ENCODE measurements around the gene TP73. TPM values are rescaled to one million over a fixed set of nuclear protein-coding genes. Genes with fewer than 3 reads are reported as not detected.

Gene TP73
- total and polyA plus RNA-seq, 12 donors, result 0.03 to 0.58 (median 0.15) TPM; not detected in 7

- 84 to 87% methylated on average over 14 of the region's 14 CpGs for WGBS, 2 donors
- H3K36me3 ChIP-seq, result no peaks in the 10 kb centered on the region
- no peaks in the 10 kb centered on the region for H3K9me3 ChIP-seq
- intact Hi-C loops (cut with DNase I), result no loop called here
- no peak overlapping the region for H3K27ac ChIP-seq
- no peak for TF ChIP-seq CTCF (IDR thresholded peaks at IDR 0.05)
- DNase-seq (no peak), ATAC-seq (no peak)
- H3K4me1 ChIP-seq, result peaks cover 0 to 10% (median 0%) of the 10 kb centered on the region in 9 donors
- peaks cover 0 to 35% (median 23%) of the 10 kb centered on the region in 7 donors for H3K27me3 ChIP-seq
- no peak overlapping the region for H3K4me3 ChIP-seq
Measured at GRCh38 chr1:3685222-3685621, 32.9 kb downstream of the TP73 start.

- ATAC-seq, result no peak
- intact Hi-C loops (cut with DNase I), result no loop called here
Measured at GRCh38 chr1:3685906-3686305, 33.6 kb downstream of the TP73 start.

GRCh38 chr1:3687504-3687903, 35.2 kb downstream of the TP73 start:
- H3K9me3 ChIP-seq, result no peaks in the 10 kb centered on the region
- intact Hi-C loops (cut with DNase I), result no loop called here
- WGBS, 2 donors, result 83 to 87% methylated on average over 11 to 12 of the region's 12 CpGs

More at GRCh38 chr1:3685906-3686305, 33.6 kb downstream of the TP73 start:
- peaks cover 0 to 36% (median 23%) of the 10 kb centered on the region in 7 donors for H3K27me3 ChIP-seq
- WGBS, 2 donors, result 89 to 93% methylated on average over 19 of the region's 19 CpGs
- H3K36me3 ChIP-seq, result no peaks in the 10 kb centered on the region
- H3K4me1 ChIP-seq, result peaks cover 0 to 10% (median 0%) of the 10 kb centered on the region in 9 donors
- H3K27ac ChIP-seq, result no peak overlapping the region
- no peaks in the 10 kb centered on the region for H3K9me3 ChIP-seq
- H3K4me3 ChIP-seq, result no peak overlapping the region
- TF ChIP-seq CTCF (IDR thresholded peaks at IDR 0.05), result no peak
- DNase-seq, result no peak

GRCh38 chr1:3688356-3689137, 36.2 kb downstream of the TP73 start:
- peaks cover 0 to 10% (median 0%) of the 10 kb centered on the region in 9 donors for H3K4me1 ChIP-seq
- WGBS, 2 donors, result 44 to 48% methylated on average over 29 of the region's 29 CpGs
- no peak for ATAC-seq
- peaks cover 0 to 34% (median 20%) of the 10 kb centered on the region in 7 donors for H3K27me3 ChIP-seq
- DNase-seq, result no peak
- H3K36me3 ChIP-seq, result no peaks in the 10 kb centered on the region
- TF ChIP-seq CTCF (IDR thresholded peaks at IDR 0.05), result no peak
- intact Hi-C loops (cut with DNase I), result no loop called here
- H3K4me3 ChIP-seq, result no peak overlapping the region
- no peak overlapping the region for H3K27ac ChIP-seq
- H3K9me3 ChIP-seq, result no peaks in the 10 kb centered on the region

More at GRCh38 chr1:3687504-3687903, 35.2 kb downstream of the TP73 start:
- Histone ChIP-seq H3K4me3 (no peak overlapping the region), H3K27ac (no peak overlapping the region), H3K4me1 (peaks cover 0 to 10% (median 0%) of the 10 kb centered on the region in 9 donors), H3K27me3 (peaks cover 0 to 36% (median 23%) of the 10 kb centered on the region in 7 donors), H3K36me3 (no peaks in the 10 kb centered on the region)
- no peak for DNase-seq
- TF ChIP-seq CTCF (IDR thresholded peaks at IDR 0.05), result no peak
- no peak for ATAC-seq

Measured in heart right ventricle (tissue), 16 donors.